NB4 (cell line): Measurements from ENCODE around the gene GRIK4.

Experiments
- DNase-seq: peaks from one replicate; pipeline ENCODE4 v3.0.0; 2010; ENCODE audit warnings: low read depth
- H3K4me3 ChIP-seq: one replicate; pipeline ENCODE4 v1.5.1; 2011; ENCODE audit warnings: mild to moderate bottlenecking, low read depth, low read length, moderate library complexity
- MYC ChIP-seq: IDR thresholded peaks from 2 replicates; pipeline ENCODE4 v1.6.1; 2011; ENCODE audit warnings: low read depth, low read length
- POLR2A ChIP-seq: IDR thresholded peaks from 2 replicates; pipeline ENCODE4 v1.6.1; 2011; ENCODE audit warnings: mild to moderate bottlenecking; ENCODE audit not compliant: insufficient read length; ENCODE audit errors: extremely low read depth
- TF ChIP-seq, protein P1 (sequence below): IDR thresholded peaks from one replicate; pipeline ENCODE4 v1.5.1; 2012; ENCODE audit warnings: low read depth, low read length
- TF ChIP-seq, protein P2 (sequence below): IDR thresholded peaks from 2 replicates; pipeline ENCODE4 v1.6.1; 2011; ENCODE audit warnings: low read depth, low read length

Gene GRIK4

GRCh38 chr11:120568572-120569307 lies 57.2 kb downstream of the GRIK4 start:
- H3K4me3 ChIP-seq = no peak overlapping the region
- TF ChIP-seq, protein P1, sequence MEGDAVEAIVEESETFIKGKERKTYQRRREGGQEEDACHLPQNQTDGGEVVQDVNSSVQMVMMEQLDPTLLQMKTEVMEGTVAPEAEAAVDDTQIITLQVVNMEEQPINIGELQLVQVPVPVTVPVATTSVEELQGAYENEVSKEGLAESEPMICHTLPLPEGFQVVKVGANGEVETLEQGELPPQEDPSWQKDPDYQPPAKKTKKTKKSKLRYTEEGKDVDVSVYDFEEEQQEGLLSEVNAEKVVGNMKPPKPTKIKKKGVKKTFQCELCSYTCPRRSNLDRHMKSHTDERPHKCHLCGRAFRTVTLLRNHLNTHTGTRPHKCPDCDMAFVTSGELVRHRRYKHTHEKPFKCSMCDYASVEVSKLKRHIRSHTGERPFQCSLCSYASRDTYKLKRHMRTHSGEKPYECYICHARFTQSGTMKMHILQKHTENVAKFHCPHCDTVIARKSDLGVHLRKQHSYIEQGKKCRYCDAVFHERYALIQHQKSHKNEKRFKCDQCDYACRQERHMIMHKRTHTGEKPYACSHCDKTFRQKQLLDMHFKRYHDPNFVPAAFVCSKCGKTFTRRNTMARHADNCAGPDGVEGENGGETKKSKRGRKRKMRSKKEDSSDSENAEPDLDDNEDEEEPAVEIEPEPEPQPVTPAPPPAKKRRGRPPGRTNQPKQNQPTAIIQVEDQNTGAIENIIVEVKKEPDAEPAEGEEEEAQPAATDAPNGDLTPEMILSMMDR = no peak
- TF ChIP-seq POLR2A (no peak), MYC (no peak)
- TF ChIP-seq, protein P2, sequence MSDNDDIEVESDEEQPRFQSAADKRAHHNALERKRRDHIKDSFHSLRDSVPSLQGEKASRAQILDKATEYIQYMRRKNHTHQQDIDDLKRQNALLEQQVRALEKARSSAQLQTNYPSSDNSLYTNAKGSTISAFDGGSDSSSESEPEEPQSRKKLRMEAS = no peak
- no peak for DNase-seq

- no peak for DNase-seq
- H3K4me3 ChIP-seq = no peak overlapping the region
- no peak for TF ChIP-seq POLR2A
- TF ChIP-seq, protein P2 = no peak
- TF ChIP-seq, protein P1 = no peak
- TF ChIP-seq MYC = no peak
Observed at GRCh38 chr11:120569861-120570260, 58.3 kb downstream of the GRIK4 start.

DNA sequence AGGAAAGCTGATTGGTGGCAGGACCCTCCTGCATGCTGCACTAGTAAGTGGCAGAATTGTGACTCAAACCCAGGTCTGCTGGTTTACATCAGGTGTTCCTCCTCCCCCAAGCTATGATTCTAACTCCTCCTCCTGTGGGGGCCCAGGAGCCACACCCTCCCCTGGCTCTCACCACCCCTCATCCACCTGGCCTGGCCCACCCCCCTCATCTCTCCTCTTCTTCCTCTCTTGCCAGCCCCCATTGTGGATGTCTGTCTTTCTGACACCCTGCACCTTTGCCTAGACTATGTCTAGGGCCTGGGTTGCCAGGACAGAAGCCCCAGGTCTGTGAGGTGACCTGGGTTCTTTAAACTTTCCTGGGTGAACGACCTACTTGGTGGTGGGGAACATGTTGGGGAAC lies 59.9 kb downstream of the GRIK4 start:
- no peak for TF ChIP-seq MYC
- TF ChIP-seq POLR2A = no peak
- TF ChIP-seq, protein P1 = no peak
- TF ChIP-seq, protein P2 = no peak
- no peak for DNase-seq
- no peak overlapping the region for H3K4me3 ChIP-seq

DNA sequence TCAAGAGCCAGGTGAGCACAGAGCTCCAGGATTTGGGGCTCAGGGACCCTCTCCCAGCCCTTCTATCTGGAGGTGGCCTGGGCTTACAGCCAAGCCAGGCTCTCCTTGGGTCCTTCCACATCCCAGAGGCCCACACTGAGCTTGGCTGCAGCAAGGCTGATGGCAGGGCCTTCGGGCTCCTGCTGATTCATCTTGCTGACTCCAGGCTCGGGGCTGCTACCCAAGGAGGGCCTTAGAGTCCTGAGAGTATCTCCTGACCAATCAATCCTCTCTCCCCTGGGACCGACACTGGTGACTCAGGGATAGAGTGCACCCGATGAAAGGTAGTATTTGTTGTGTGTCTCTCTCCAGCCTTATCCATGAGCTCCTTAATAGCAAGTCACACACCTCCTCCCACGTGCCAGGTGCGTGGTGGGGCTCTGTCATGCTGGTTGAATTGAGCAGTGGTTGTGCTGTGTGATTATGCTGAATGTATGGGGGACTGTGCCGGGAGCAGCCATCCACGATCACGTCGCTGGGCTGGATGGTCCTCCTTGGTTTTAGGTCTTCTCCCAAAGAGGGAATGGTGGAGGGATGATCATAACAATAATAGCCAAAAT lies 62.3 kb downstream of the GRIK4 start:
- H3K4me3 ChIP-seq = no peak overlapping the region
- TF ChIP-seq, protein P2 = no peak
- TF ChIP-seq POLR2A = no peak
- TF ChIP-seq MYC = no peak
- TF ChIP-seq, protein P1 = no peak
- DNase-seq = no peak

GRCh38 chr11:120574876-120575275 lies 63.3 kb downstream of the GRIK4 start:
- no peak overlapping the region for H3K4me3 ChIP-seq
- DNase-seq = no peak
- TF ChIP-seq POLR2A = no peak
- TF ChIP-seq, protein P2 = no peak
- TF ChIP-seq, protein P1 = no peak
- no peak for TF ChIP-seq MYC
